Suprapubic skin (tissue), 4 donors: Measurements from ENCODE around the gene GABRB2.

Experiments used
- EP300 ChIP-seq: sonication (generic); formaldehyde crosslinking; IDR thresholded peaks from one replicate; pipeline ENCODE4 v1.6.1; 2017; ENCODE audit warnings: antibody characterized with exemption
- POLR2A ChIP-seq, 2 donors: fragments of 450-650 bp; IDR thresholded peaks; one replicate each; pipeline ENCODE4 v1.6.1; 2017; ENCODE audit warnings: antibody characterized with exemption in 2 of 2, mild to moderate bottlenecking in 2 of 2, moderate library complexity in 2 of 2
- POLR2AphosphoS5 ChIP-seq, 3 donors: sonication (generic); formaldehyde crosslinking; IDR thresholded peaks; one replicate each; pipeline ENCODE4 v1.6.1; 2017; ENCODE audit warnings: antibody characterized with exemption in 3 of 3
- TF ChIP-seq, protein P1 (sequence below), 2 donors: fragments of 200-600 bp in 1 of 2; fragments of 450-650 bp in 1 of 2; sonication (generic) in 1 of 2; IDR thresholded peaks; one replicate each; pipeline ENCODE4 v1.5.1; 2016 to 2019; ENCODE audit warnings: antibody characterized with exemption in 2 of 2, mild to moderate bottlenecking in 1 of 2, moderate library complexity in 1 of 2

GRCh38 chr5:161284445-161284844, 262.1 kb downstream of the GABRB2 start:
- TF ChIP-seq, protein P1, sequence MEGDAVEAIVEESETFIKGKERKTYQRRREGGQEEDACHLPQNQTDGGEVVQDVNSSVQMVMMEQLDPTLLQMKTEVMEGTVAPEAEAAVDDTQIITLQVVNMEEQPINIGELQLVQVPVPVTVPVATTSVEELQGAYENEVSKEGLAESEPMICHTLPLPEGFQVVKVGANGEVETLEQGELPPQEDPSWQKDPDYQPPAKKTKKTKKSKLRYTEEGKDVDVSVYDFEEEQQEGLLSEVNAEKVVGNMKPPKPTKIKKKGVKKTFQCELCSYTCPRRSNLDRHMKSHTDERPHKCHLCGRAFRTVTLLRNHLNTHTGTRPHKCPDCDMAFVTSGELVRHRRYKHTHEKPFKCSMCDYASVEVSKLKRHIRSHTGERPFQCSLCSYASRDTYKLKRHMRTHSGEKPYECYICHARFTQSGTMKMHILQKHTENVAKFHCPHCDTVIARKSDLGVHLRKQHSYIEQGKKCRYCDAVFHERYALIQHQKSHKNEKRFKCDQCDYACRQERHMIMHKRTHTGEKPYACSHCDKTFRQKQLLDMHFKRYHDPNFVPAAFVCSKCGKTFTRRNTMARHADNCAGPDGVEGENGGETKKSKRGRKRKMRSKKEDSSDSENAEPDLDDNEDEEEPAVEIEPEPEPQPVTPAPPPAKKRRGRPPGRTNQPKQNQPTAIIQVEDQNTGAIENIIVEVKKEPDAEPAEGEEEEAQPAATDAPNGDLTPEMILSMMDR (IDR thresholded peaks at IDR 0.05): no peak
- TF ChIP-seq POLR2A (IDR thresholded peaks at IDR 0.05): no peak
- TF ChIP-seq POLR2AphosphoS5 (IDR thresholded peaks at IDR 0.05): no peak
- TF ChIP-seq EP300: no peak
